Measurements from ENCODE around the gene ADGRG3. TPM values are rescaled to one million over a fixed set of nuclear protein-coding genes. Genes with fewer than 3 reads are reported as not detected.

ADGRG3 gene
- total RNA-seq, 1 donor from 2014 or later = not detected

GRCh38 chr16:57629516-57630406, 38.3 kb upstream of the ADGRG3 start:
- no peaks in the 10 kb centered on the region for H3K36me3 Mint-ChIP-seq (ENCODE audit: low read depth)
- no peaks in the 10 kb centered on the region for H3K27me3 Mint-ChIP-seq (ENCODE audit: low read depth)
- H3K4me3 Mint-ChIP-seq (ENCODE audit: unreplicated experiment) = peak overlapping the region; percentile 83
- H3K4me1 Mint-ChIP-seq (ENCODE audit: low read depth) = peaks cover 64% of the 10 kb centered on the region
- TF ChIP-seq CTCF (IDR thresholded peaks at IDR 0.05) = no peak
- H3K9me3 Mint-ChIP-seq (ENCODE audit: low read depth) = no peaks in the 10 kb centered on the region
- no peak overlapping the region for H3K27ac Mint-ChIP-seq (ENCODE audit: unreplicated experiment)
- no peak for DNase-seq (ENCODE audit: low spot score)

GRCh38 chr16:57630407-57630797, 37.7 kb upstream of the ADGRG3 start:
- H3K9me3 Mint-ChIP-seq (ENCODE audit: low read depth) = no peaks in the 10 kb centered on the region
- no peak for DNase-seq (ENCODE audit: low spot score)
- H3K27ac Mint-ChIP-seq (ENCODE audit: unreplicated experiment) = peak overlapping the region; percentile 52
- no peaks in the 10 kb centered on the region for H3K27me3 Mint-ChIP-seq (ENCODE audit: low read depth)
- no peak for TF ChIP-seq CTCF (IDR thresholded peaks at IDR 0.05)
- H3K36me3 Mint-ChIP-seq (ENCODE audit: low read depth) = no peaks in the 10 kb centered on the region
- H3K4me3 Mint-ChIP-seq (ENCODE audit: unreplicated experiment) = peak overlapping the region; percentile 83
- H3K4me1 Mint-ChIP-seq (ENCODE audit: low read depth) = peaks cover 59% of the 10 kb centered on the region

- H3K9me3 Mint-ChIP-seq (ENCODE audit: low read depth) = no peaks in the 10 kb centered on the region
- H3K36me3 Mint-ChIP-seq (ENCODE audit: low read depth) = no peaks in the 10 kb centered on the region
- H3K27me3 Mint-ChIP-seq (ENCODE audit: low read depth) = no peaks in the 10 kb centered on the region
- peaks cover 55% of the 10 kb centered on the region for H3K4me1 Mint-ChIP-seq (ENCODE audit: low read depth)
- H3K4me3 Mint-ChIP-seq (ENCODE audit: unreplicated experiment) = peak overlapping the region; percentile 83
- peak overlapping the region; percentile 51 for H3K27ac Mint-ChIP-seq (ENCODE audit: unreplicated experiment)
- no peak for TF ChIP-seq CTCF (IDR thresholded peaks at IDR 0.05)
- no peak for DNase-seq (ENCODE audit: low spot score)
These were observed 36.9 kb upstream of the ADGRG3 start for GRCh38 chr16:57630931-57631845.

GRCh38 chr16:57632568-57632967, 35.5 kb upstream of the ADGRG3 start:
- no peaks in the 10 kb centered on the region for H3K36me3 Mint-ChIP-seq (ENCODE audit: low read depth)
- H3K4me1 Mint-ChIP-seq (ENCODE audit: low read depth) = peaks cover 57% of the 10 kb centered on the region
- H3K9me3 Mint-ChIP-seq (ENCODE audit: low read depth) = no peaks in the 10 kb centered on the region
- TF ChIP-seq CTCF (IDR thresholded peaks at IDR 0.05) = no peak
- no peak overlapping the region for H3K4me3 Mint-ChIP-seq (ENCODE audit: unreplicated experiment)
- no peak overlapping the region for H3K27ac Mint-ChIP-seq (ENCODE audit: unreplicated experiment)
- DNase-seq (ENCODE audit: low spot score) = no peak
- no peaks in the 10 kb centered on the region for H3K27me3 Mint-ChIP-seq (ENCODE audit: low read depth)

- no peak for DNase-seq (ENCODE audit: low spot score)
- Mint-ChIP-seq H3K4me3 (ENCODE audit: unreplicated experiment) (no peak overlapping the region), H3K4me1 (ENCODE audit: low read depth) (peaks cover 53% of the 10 kb centered on the region), H3K27me3 (ENCODE audit: low read depth) (no peaks in the 10 kb centered on the region), H3K27ac (ENCODE audit: unreplicated experiment) (no peak overlapping the region), H3K36me3 (ENCODE audit: low read depth) (no peaks in the 10 kb centered on the region), H3K9me3 (ENCODE audit: low read depth) (no peaks in the 10 kb centered on the region)
- TF ChIP-seq CTCF (IDR thresholded peaks at IDR 0.05) = no peak
These were observed 34.6 kb upstream of the ADGRG3 start for GRCh38 chr16:57633383-57634064.
